ENCODE data around the gene GPR152. TPM values are rescaled to one million over a fixed set of nuclear protein-coding genes. Genes with fewer than 3 reads are reported as not detected.

The GPR152 gene
- total and polyA plus RNA-seq, 2 donors (not counting 3 experiments of a cell fraction or from before 2014, with no cell fraction given) = not detected

DNA sequence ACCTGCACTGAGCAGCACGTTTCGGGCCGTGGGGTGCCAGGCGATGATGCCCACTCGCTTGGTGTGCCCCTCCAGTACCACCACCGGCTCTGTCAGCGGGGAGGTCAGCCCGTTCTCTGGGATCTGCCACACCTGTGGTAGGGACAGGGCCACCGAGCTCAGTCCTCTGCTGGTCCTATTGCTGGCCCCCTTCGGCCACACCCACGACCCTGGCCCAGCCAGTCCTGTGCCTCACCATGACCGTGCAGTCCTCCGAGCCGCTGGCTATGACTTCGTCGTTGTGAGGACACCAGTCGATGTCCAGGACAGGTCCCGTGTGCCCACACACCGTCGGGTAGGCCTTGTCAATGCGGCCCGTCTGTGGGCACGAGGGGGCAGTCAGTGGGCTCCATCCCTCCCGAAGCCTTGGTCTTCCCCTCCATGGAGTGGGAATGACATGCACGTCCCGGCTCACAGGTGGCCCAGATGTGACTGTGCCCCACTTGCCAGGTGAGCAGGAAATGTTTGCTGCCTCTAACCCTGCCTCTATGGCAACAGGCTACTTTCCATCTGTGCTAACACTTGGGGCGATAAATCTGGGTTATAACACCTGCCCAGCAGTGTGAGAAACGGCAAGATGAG, 10.7 kb downstream of the GPR152 start:
- Histone ChIP-seq H3K4me2 (ENCODE audit: insufficient read depth, low read length) (no peak overlapping the region), H4K20me1 (replicated peaks; ENCODE audit: control insufficient read depth, extremely low read depth, insufficient read depth, low read length) (no peaks in the 10 kb centered on the region), H3K36me3 (ENCODE audit: control insufficient read depth in 2 of 2, extremely low read depth in 1 of 2, insufficient read depth in 2 of 2, low read length in 2 of 2) (peaks cover 0 to 22% of the 10 kb centered on the region in 2 experiments), H3K9me1 (replicated peaks; ENCODE audit: control insufficient read depth, extremely low read depth, insufficient read depth, low read length) (no peaks in the 10 kb centered on the region), H3K4me1 (ENCODE audit: control insufficient read depth, extremely low read depth, insufficient read depth, low read length) (peaks cover 6% of the 10 kb centered on the region), H3K4me3 (replicated peaks in 1 of 3; ENCODE audit: insufficient read depth in 1 of 3, low read depth in 1 of 3, low read length in 3 of 3) (no peak overlapping the region), H3K79me2 (ENCODE audit: control insufficient read depth, insufficient read depth, low read length) (peaks cover 11% of the 10 kb centered on the region), H3K27me3 (ENCODE audit: control insufficient read depth in 2 of 2, insufficient read depth in 2 of 2, low read length in 2 of 2) (no peaks in the 10 kb centered on the region), H3K9ac (replicated peaks; ENCODE audit: extremely low read depth, insufficient read depth, low read length) (no peak overlapping the region), H3K9me3 (replicated peaks; ENCODE audit: control insufficient read depth, insufficient read depth, low read length) (no peaks in the 10 kb centered on the region), H2AFZ (ENCODE audit: low read depth, low read length) (no peak overlapping the region), H3K27ac (ENCODE audit: insufficient read depth, low read depth, low read length) (no peak overlapping the region)
- FAIRE-seq = no peak
- CTCF ChIA-PET = no interaction called here
- intact Hi-C loops (cut with micrococcal nuclease) = loop anchor here (2.0 kb wide), 2 partner anchors 39 to 63 kb away; partner anchors contain the start of gene PITPNM1
- no TSS peak for BruUV-seq (replicated peaks)
- no peak for DNase-seq (ENCODE audit: low read depth, low spot score)
- dilution Hi-C loops (cut with MboI; ENCODE audit: extremely low pct_ligation_motif_present, low sequenced_read_pairs) = no loop called here
- POLR2A ChIA-PET = no interaction called here
- TF ChIP-seq FOS (IDR thresholded peaks at IDR 0.05; ENCODE audit: borderline replicate concordance, insufficient read depth, low read length) = no peak
- TF ChIP-seq JUN (IDR thresholded peaks at IDR 0.05; ENCODE audit: borderline replicate concordance, insufficient read depth, insufficient read length, low read depth) = no peak
- no peak for TF ChIP-seq EZH2 (IDR thresholded peaks at IDR 0.05; ENCODE audit: borderline replicate concordance, low read depth, low read length, severe bottlenecking)
- no peak for TF ChIP-seq POLR2A (IDR thresholded peaks at IDR 0.05; ENCODE audit: low read depth, low read length)
- TF ChIP-seq GATA2 (IDR thresholded peaks at IDR 0.05; ENCODE audit: insufficient read depth, insufficient read length, low read depth, low read length) = no peak
- no peak for TF ChIP-seq MYC (IDR thresholded peaks at IDR 0.05; ENCODE audit: low read depth, low read length)
- TF ChIP-seq, protein P1, sequence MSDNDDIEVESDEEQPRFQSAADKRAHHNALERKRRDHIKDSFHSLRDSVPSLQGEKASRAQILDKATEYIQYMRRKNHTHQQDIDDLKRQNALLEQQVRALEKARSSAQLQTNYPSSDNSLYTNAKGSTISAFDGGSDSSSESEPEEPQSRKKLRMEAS (IDR thresholded peaks at IDR 0.05; ENCODE audit: insufficient read depth, insufficient read length) = no peak
- TF ChIP-seq, protein P2, sequence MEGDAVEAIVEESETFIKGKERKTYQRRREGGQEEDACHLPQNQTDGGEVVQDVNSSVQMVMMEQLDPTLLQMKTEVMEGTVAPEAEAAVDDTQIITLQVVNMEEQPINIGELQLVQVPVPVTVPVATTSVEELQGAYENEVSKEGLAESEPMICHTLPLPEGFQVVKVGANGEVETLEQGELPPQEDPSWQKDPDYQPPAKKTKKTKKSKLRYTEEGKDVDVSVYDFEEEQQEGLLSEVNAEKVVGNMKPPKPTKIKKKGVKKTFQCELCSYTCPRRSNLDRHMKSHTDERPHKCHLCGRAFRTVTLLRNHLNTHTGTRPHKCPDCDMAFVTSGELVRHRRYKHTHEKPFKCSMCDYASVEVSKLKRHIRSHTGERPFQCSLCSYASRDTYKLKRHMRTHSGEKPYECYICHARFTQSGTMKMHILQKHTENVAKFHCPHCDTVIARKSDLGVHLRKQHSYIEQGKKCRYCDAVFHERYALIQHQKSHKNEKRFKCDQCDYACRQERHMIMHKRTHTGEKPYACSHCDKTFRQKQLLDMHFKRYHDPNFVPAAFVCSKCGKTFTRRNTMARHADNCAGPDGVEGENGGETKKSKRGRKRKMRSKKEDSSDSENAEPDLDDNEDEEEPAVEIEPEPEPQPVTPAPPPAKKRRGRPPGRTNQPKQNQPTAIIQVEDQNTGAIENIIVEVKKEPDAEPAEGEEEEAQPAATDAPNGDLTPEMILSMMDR (IDR thresholded peaks at IDR 0.05; ENCODE audit: extremely low read depth in 1 of 2, insufficient read depth in 1 of 2, low read depth in 1 of 2, low read length in 2 of 2) = no peak
- TF ChIP-seq POLR2AphosphoS5 (IDR thresholded peaks at IDR 0.05; ENCODE audit: insufficient read depth, low read depth, low read length) = no peak

Measured in endothelial cell of umbilical vein (primary cell).